K562 (cell line): ENCODE results near the gene MBNL2. TPM values are rescaled to one million over a fixed set of nuclear protein-coding genes. Genes with fewer than 3 reads are reported as not detected.

Experiments
- AFF4 ChIP-seq: sonication (generic); formaldehyde crosslinking; IDR thresholded peaks from 2 replicates; pipeline ENCODE4 v1.8.0; 2023; ENCODE audit warnings: mild to moderate bottlenecking, missing genetic modification reagents
- BRF1 ChIP-seq: IDR thresholded peaks from 3 replicates; pipeline ENCODE4 v1.6.1; 2011; ENCODE audit warnings: borderline replicate concordance, mild to moderate bottlenecking; ENCODE audit not compliant: insufficient read length; ENCODE audit errors: extremely low read depth
- CEBPB ChIP-seq: fragments of 450-650 bp; IDR thresholded peaks from 2 replicates; pipeline ENCODE4 v1.6.1; 2016; ENCODE audit warnings: missing genetic modification characterization, missing compliant biosample characterization
- FUS ChIP-seq: fragments of 200-400 bp; formaldehyde crosslinking; optimal IDR thresholded peaks from 2 replicates; pipeline ENCODE3; 2017; ENCODE audit warnings: low read depth, low read length
- GATAD2B ChIP-seq: fragments of 450-650 bp; IDR thresholded peaks from 2 replicates; pipeline ENCODE4 v1.6.1; 2017; ENCODE audit warnings: mild to moderate bottlenecking, borderline replicate concordance
- GTF2E2 ChIP-seq: fragments of 200-800 bp; sonication (Bioruptor generic); IDR thresholded peaks from 2 replicates; pipeline ENCODE4 v1.6.1; 2016; ENCODE audit warnings: missing genetic modification characterization, missing compliant biosample characterization
- HMG20B ChIP-seq: fragments of 250-450 bp; sonication (Bioruptor Pico); IDR thresholded peaks from 2 replicates; pipeline ENCODE4 v1.5.0; 2021; ENCODE audit warnings: mild to moderate bottlenecking
- HMGN3 ChIP-seq: IDR thresholded peaks from 2 replicates; pipeline ENCODE4 v1.6.1; 2011; ENCODE audit warnings: borderline replicate concordance, low read depth, mild to moderate bottlenecking, mixed read lengths, low read length; ENCODE audit not compliant: insufficient read length; ENCODE audit errors: extremely low read depth
- KDM5B ChIP-seq: fragments of 200-600 bp; sonication (generic); IDR thresholded peaks from 2 replicates; pipeline ENCODE4 v1.6.1; 2012; ENCODE audit warnings: low read depth, mild to moderate bottlenecking, moderate library complexity, low read length, control low read depth, inconsistent platforms; ENCODE audit not compliant: insufficient replicate concordance
- NBN ChIP-seq: fragments of 450-650 bp; IDR thresholded peaks from 2 replicates; pipeline ENCODE4 v1.6.1; 2016; ENCODE audit warnings: low read depth, mild to moderate bottlenecking
- PBX2 ChIP-seq, 2 experiments: IDR thresholded peaks in 1 of 2; conservative IDR thresholded peaks in 1 of 2; 2 replicates each; pipeline ENCODE4 v1.6.1; 2016; ENCODE audit warnings: low read depth in 2 of 2, mild to moderate bottlenecking in 1 of 2, missing compliant biosample characterization in 1 of 2, missing genetic modification characterization in 1 of 2, moderate library complexity in 1 of 2
- PRMT5 ChIP-seq: sonication (generic); formaldehyde crosslinking; IDR thresholded peaks from 2 replicates; pipeline ENCODE4 v1.5.0; 2020; ENCODE audit warnings: missing genetic modification reagents
- SMAD4 ChIP-seq: fragments of 250-450 bp; sonication (Bioruptor Pico); conservative IDR thresholded peaks from 2 replicates; pipeline ENCODE4 v1.8.0; 2021; ENCODE audit warnings: inconsistent platforms, mild to moderate bottlenecking, moderate library complexity
- SREBF1 ChIP-seq: fragments of 150-350 bp; IDR thresholded peaks from 2 replicates; pipeline ENCODE4 v1.6.1; 2014; ENCODE audit warnings: antibody characterized with exemption, low read depth, low read length, borderline replicate concordance
- ZFPM2 ChIP-seq: fragments of 250-450 bp; sonication (Bioruptor Pico); IDR thresholded peaks from 2 replicates; pipeline ENCODE4 v1.5.1; 2022; ENCODE audit warnings: mild to moderate bottlenecking
- ZNF639 ChIP-seq, 2 experiments: fragments of 200-800 bp in 1 of 2; sonication (Bioruptor generic) in 1 of 2; sonication (generic) in 1 of 2; formaldehyde crosslinking in 1 of 2; IDR thresholded peaks in 1 of 2; conservative IDR thresholded peaks in 1 of 2; 2 replicates each; pipeline versions ENCODE4 v1.5.0 to v1.6.1; 2016 to 2020; ENCODE audit warnings: missing compliant biosample characterization in 1 of 2, missing genetic modification characterization in 1 of 2, missing genetic modification reagents in 1 of 2
- ZNF780A ChIP-seq: fragments of 250-450 bp; sonication (Bioruptor Pico); IDR thresholded peaks from 2 replicates; pipeline ENCODE4 v1.5.0; 2021; ENCODE audit warnings: mild to moderate bottlenecking
- ZSCAN32 ChIP-seq: fragments of 450-650 bp; formaldehyde crosslinking; IDR thresholded peaks from 2 replicates; pipeline ENCODE4 v1.4.0; 2020; ENCODE audit warnings: mild to moderate bottlenecking, moderate library complexity
- polyA plus RNA-seq, 8 experiments: library from polyadenylated mRNA; depleted of rRNA in 4 of 8; stranded (reverse) in 5 of 8; unstranded in 3 of 8; fragments of >200 nt; fragmentation: Nextera tagmentation in 2 of 8; fragmentation: Illumina TruSeq in 1 of 8; extraction: Ambion mirVana in 2 of 8; extraction: Trizol in 1 of 8; gene quantifications; 2 replicates each; pipeline versions ENCODE4 v1.2.1 to v1.2.3, GENCODE V29; 2011 to 2014; ENCODE audit warnings: inconsistent platforms in 1 of 8, missing spikeins in 1 of 8
- total RNA-seq, 7 experiments: library from RNA; depleted of rRNA in 6 of 7; stranded (reverse); fragments of >200 nt in 6 of 7; fragmentation: Illumina TruSeq in 2 of 7; extraction: Trizol in 2 of 7; gene quantifications; 2 replicates each; pipeline versions ENCODE4 v1.2.1 to v1.2.3, GENCODE V29; 2011 to 2021; ENCODE audit warnings: low replicate concordance in 1 of 7

Gene MBNL2
- total and polyA plus RNA-seq, 9 of the 15 experiments (the other 6 are each of a cell fraction or from before 2014, with no cell fraction given) = 7.0 to 24.8 (median 13.8) TPM

- TF ChIP-seq ZNF639 (CRISPR knock-in tag; conservative IDR thresholded peaks at IDR 0.05 in 1 of 2, IDR thresholded peaks at IDR 0.05 in 1 of 2) = 0 out of 4 replicates have a peak, but pooled peaks of 1 of the 2 experiments have one; percentile 60
- TF ChIP-seq CEBPB = peak; percentile 67
- no peak for TF ChIP-seq PRMT5 (CRISPR knock-in tag)
- TF ChIP-seq HMGN3 = no peak
- TF ChIP-seq ZNF780A = no peak
- no peak for TF ChIP-seq SMAD4 (CRISPR knock-in tag)
- no peak for TF ChIP-seq GATAD2B
- no peak for TF ChIP-seq FUS
- TF ChIP-seq ZSCAN32 (CRISPR knock-in tag) = no peak
- TF ChIP-seq NBN = no peak; the same call in 1 of the 2 replicates
- no peak for TF ChIP-seq KDM5B
- no peak; the same call in 1 of the 2 replicates for TF ChIP-seq GTF2E2 (tag)
- no peak for TF ChIP-seq PBX2 (CRISPR knock-in tag; IDR thresholded peaks at IDR 0.05; ENCODE audit: low read depth)
- no peak for TF ChIP-seq PBX2 (tag; conservative IDR thresholded peaks at IDR 0.05; ENCODE audit: low read depth)
- TF ChIP-seq BRF1 = no peak
- no peak for TF ChIP-seq AFF4 (CRISPR knock-in tag)
- TF ChIP-seq ZFPM2 (CRISPR knock-in tag) = no peak
- TF ChIP-seq HMG20B (CRISPR knock-in tag) = no peak
- TF ChIP-seq SREBF1 = no peak
Observed at GRCh38 chr13:97257800-97258799, 36.0 kb downstream of the MBNL2 start (continued).
